K562 (cell line): ENCODE data around the gene SRPK2. TPM values are rescaled to one million over a fixed set of nuclear protein-coding genes. Genes with fewer than 3 reads are reported as not detected.

Source experiments
- ATAC-seq: fragments of 200-7000 bp; cut with Tn5 transposase; 3 replicates; pipeline ENCODE4 v1.9.1; 2020; ENCODE audit warnings: moderate library complexity
- BruUV-seq: library from RNA; stranded (reverse); fragments of 400-500 nt; replicated peaks from 2 replicates; lab custom pipeline; 2021; lab: Mats Ljungman, UMichigan
- CTCF ChIA-PET: fragments of 300-600 bp; formaldehyde crosslinking; extraction: SDS; loops from one replicate; lab custom pipeline; 2021; ENCODE audit warnings: low intra/inter-chr PET ratio; lab: Yijun Ruan, JAX
- POLR2A ChIA-PET: fragments of 300-600, 350-650 bp; sonication (Branson Sonifier 250); formaldehyde crosslinking; extraction: SDS; loops from one replicate; lab custom pipeline; 2021; ENCODE audit warnings: antibody characterized with exemption, inconsistent platforms; lab: Yijun Ruan, JAX
- DNase-seq, 4 experiments: peaks; one replicate each; pipeline versions ENCODE4 v3.0.0 to v3.0.0-alpha.2; 2011 to 2018; ENCODE audit warnings: low spot score in 3 of 4, mixed read lengths in 3 of 4; ENCODE audit errors: extremely low read depth in 1 of 4
- FAIRE-seq: peaks from 2 replicates; lab custom pipeline; 2011; peaks lifted over from hg19 to GRCh38; lab: Jason Lieb, UNC
- H2AFZ ChIP-seq: 2 replicates; pipeline ENCODE4 v1.6.0; 2011; ENCODE audit warnings: low read depth, low read length, control low read depth, inconsistent platforms
- H3K27ac ChIP-seq: fragments of 200-600 bp; 3 replicates; pipeline ENCODE4 v1.8.0; 2011; ENCODE audit warnings: low read depth, mild to moderate bottlenecking, control low read depth, inconsistent platforms, low read length, moderate library complexity, mixed read lengths; ENCODE audit errors: extremely low read depth
- H3K27me3 ChIP-seq, 2 experiments: fragments of 300-600 bp in 1 of 2; 2 replicates in 1 of 2; 3 replicates in 1 of 2; pipeline versions ENCODE4 v1.6.0 to v1.8.0; 2011; ENCODE audit warnings: inconsistent platforms in 2 of 2, low read length in 2 of 2, mild to moderate bottlenecking in 1 of 2, mixed read lengths in 1 of 2, moderate library complexity in 1 of 2; ENCODE audit not compliant: control insufficient read depth in 2 of 2, insufficient read depth in 2 of 2
- H3K36me3 ChIP-seq: fragments of 300-600 bp; 3 replicates; pipeline ENCODE4 v1.8.0; 2011; ENCODE audit warnings: mild to moderate bottlenecking, low read length, inconsistent platforms; ENCODE audit not compliant: control insufficient read depth, insufficient read depth
- H3K4me1 ChIP-seq, 2 experiments: fragments of 200-600 bp in 1 of 2; replicated peaks in 1 of 2; 2 replicates in 1 of 2; 3 replicates in 1 of 2; pipeline versions ENCODE4 v1.5.1 to v1.8.0; 2011; ENCODE audit warnings: inconsistent platforms in 2 of 2, low read length in 2 of 2, mild to moderate bottlenecking in 1 of 2, mixed read lengths in 1 of 2, moderate library complexity in 1 of 2; ENCODE audit not compliant: control insufficient read depth in 2 of 2, insufficient read depth in 2 of 2
- H3K4me2 ChIP-seq: 2 replicates; pipeline ENCODE4 v1.6.1; 2011; ENCODE audit warnings: low read length, control low read depth, inconsistent platforms, mixed read lengths; ENCODE audit not compliant: insufficient read depth
- H3K4me3 ChIP-seq: fragments of 200-600 bp; sonication (generic), shearing (Covaris generic); 2 replicates; pipeline ENCODE4 v1.5.1; 2016; ENCODE audit warnings: control low read depth, inconsistent platforms
- H3K79me2 ChIP-seq: fragments of 200-600 bp; 3 replicates; pipeline ENCODE4 v1.8.0; 2011; ENCODE audit warnings: low read length, inconsistent platforms; ENCODE audit not compliant: control insufficient read depth, insufficient read depth
- H3K9ac ChIP-seq, 2 experiments: 2 replicates each; pipeline versions ENCODE4 v1.6.0 to v1.6.1; 2011; ENCODE audit warnings: low read depth in 2 of 2, low read length in 2 of 2, control low read depth in 1 of 2, inconsistent platforms in 1 of 2, mild to moderate bottlenecking in 1 of 2, mixed read lengths in 1 of 2; ENCODE audit not compliant: insufficient read depth in 1 of 2
- H3K9me1 ChIP-seq: one replicate; pipeline ENCODE4 v1.6.0; 2011; ENCODE audit warnings: inconsistent platforms, mild to moderate bottlenecking, low read length, moderate library complexity; ENCODE audit not compliant: control insufficient read depth, insufficient read depth
- H3K9me3 ChIP-seq: replicated peaks from 2 replicates; pipeline ENCODE4 v1.5.1; 2011; ENCODE audit warnings: low read depth, low read length, inconsistent platforms; ENCODE audit not compliant: control insufficient read depth, insufficient read depth
- H4K20me1 ChIP-seq: replicated peaks from 2 replicates; pipeline ENCODE4 v1.6.1; 2011; ENCODE audit warnings: low read length, inconsistent platforms, mixed read lengths; ENCODE audit not compliant: control insufficient read depth, insufficient read depth
- BRD9 ChIP-seq: fragments of 450-650 bp; IDR thresholded peaks from 2 replicates; pipeline ENCODE4 v1.6.1; 2018; ENCODE audit warnings: low read depth; ENCODE audit not compliant: partially characterized antibody
- CHD1 ChIP-seq: fragments of 200-600 bp; sonication (generic); IDR thresholded peaks from one replicate; pipeline ENCODE4 v1.6.1; 2012; ENCODE audit warnings: mild to moderate bottlenecking, moderate library complexity, low read length, inconsistent platforms
- FOS ChIP-seq: IDR thresholded peaks from 3 replicates; pipeline ENCODE4 v1.6.1; 2011; ENCODE audit not compliant: insufficient read length; ENCODE audit errors: extremely low read depth
- NRF1 ChIP-seq, 2 experiments: fragments of 450-650 bp; IDR thresholded peaks in 1 of 2; conservative IDR thresholded peaks in 1 of 2; 2 replicates each; pipeline ENCODE4 v1.6.1; 2014; ENCODE audit warnings: mild to moderate bottlenecking in 2 of 2
- RAD51 ChIP-seq: fragments of 450-650 bp; IDR thresholded peaks from 2 replicates; pipeline ENCODE4 v1.7.1; 2016; ENCODE audit warnings: low read depth, mild to moderate bottlenecking, borderline replicate concordance
- TFAM ChIP-seq: fragments of 250-450 bp; sonication (Bioruptor Pico); conservative IDR thresholded peaks from 2 replicates; pipeline ENCODE4 v1.5.0; 2021; ENCODE audit warnings: mild to moderate bottlenecking, moderate library complexity
- ZBTB34 ChIP-seq: fragments of 250-450 bp; sonication (Bioruptor Pico); IDR thresholded peaks from 2 replicates; pipeline ENCODE4 v1.8.0; 2021; ENCODE audit warnings: mild to moderate bottlenecking, moderate library complexity
- WGBS: fragments of 100-300 bp; shearing (Covaris generic); methylation state at CpG from one replicate; pipeline ENCODE4 v1.1.6; 2016; ENCODE audit warnings: low coverage, mixed read lengths; ENCODE audit not compliant: insufficient coverage; ENCODE audit errors: missing lambda C conversion rate; 5-methylcytosine and 5-hydroxymethylcytosine counted together
- in situ Hi-C: fragments of 300-500 bp; cut with MboI; formaldehyde crosslinking; loops from 4 replicates; pipeline ENCODE4 v1.15.0; 2018; ENCODE audit warnings: inconsistent platforms, mixed read lengths
- intact Hi-C: fragments of 100-400 bp; cut with micrococcal nuclease; formaldehyde crosslinking; loops from 2 replicates; pipeline ENCODE4 v1.14.2; 2022
- polyA plus RNA-seq, 8 experiments: library from polyadenylated mRNA; depleted of rRNA in 4 of 8; stranded (reverse) in 5 of 8; unstranded in 3 of 8; fragments of >200 nt; fragmentation: Nextera tagmentation in 2 of 8; fragmentation: Illumina TruSeq in 1 of 8; extraction: Ambion mirVana in 2 of 8; extraction: Trizol in 1 of 8; gene quantifications; 2 replicates each; pipeline versions ENCODE4 v1.2.1 to v1.2.3, GENCODE V29; 2011 to 2014; ENCODE audit warnings: inconsistent platforms in 1 of 8, missing spikeins in 1 of 8
- total RNA-seq, 7 experiments: library from RNA; depleted of rRNA in 6 of 7; stranded (reverse); fragments of >200 nt in 6 of 7; fragmentation: Illumina TruSeq in 2 of 7; extraction: Trizol in 2 of 7; gene quantifications; 2 replicates each; pipeline versions ENCODE4 v1.2.1 to v1.2.3, GENCODE V29; 2011 to 2021; ENCODE audit warnings: low replicate concordance in 1 of 7

SRPK2 gene
- total and polyA plus RNA-seq, 9 of the 15 experiments (the other 6 are each of a cell fraction or from before 2014, with no cell fraction given) = 21.5 to 44.7 (median 33.3) TPM

- Histone ChIP-seq H3K9ac (no peak overlapping the region), H3K36me3 (peaks cover 40% of the 10 kb centered on the region; the same call in 2 of the 3 replicates), H3K4me2 (no peak overlapping the region), H4K20me1 (no peaks in the 10 kb centered on the region), H3K27me3 (no peaks in the 10 kb centered on the region), H3K27ac (no peak overlapping the region), H3K9me3 (no peaks in the 10 kb centered on the region), H3K79me2 (no peaks in the 10 kb centered on the region), H3K4me1 (no peaks in the 10 kb centered on the region), H2AFZ (no peak overlapping the region), H3K4me3 (no peak overlapping the region), H3K9me1 (no peaks in the 10 kb centered on the region)
- POLR2A ChIA-PET = interaction anchor here (0.6 to 1.7 kb wide), 3 partner anchors 28 to 357 kb away, joined by 3 to 4 read pairs (median 4); partner anchors contain the start of gene PUS7
- FAIRE-seq (no peak), DNase-seq (no peak), ATAC-seq (no peak)
- 78% methylated on average over 1 of the region's 1 CpG for WGBS
- in situ Hi-C loops = no loop called here
- CTCF ChIA-PET = no interaction called here
- no TSS peak for BruUV-seq
- intact Hi-C loops = no loop called here
- TF ChIP-seq ZBTB34 (no peak), BRD9 (no peak), NRF1 (conservative IDR thresholded peaks at IDR 0.05 in 1 of 2, IDR thresholded peaks at IDR 0.05 in 1 of 2) (no peak), FOS (no peak), RAD51 (no peak), CHD1 (no peak), TFAM (no peak)
Observed at GRCh38 chr7:105164751-105165150, 224.0 kb downstream of the SRPK2 start.
